Hematopoietic multipotent progenitor cell (in vitro differentiated cells): ENCODE data around the gene CCS. TPM values are rescaled to one million over a fixed set of nuclear protein-coding genes. Genes with fewer than 3 reads are reported as not detected.

Experiments
- DNase-seq, 3 donors: peaks; one replicate each; pipeline ENCODE4 v3.0.0-alpha.2; 2011 to 2015; ENCODE audit warnings: low read depth in 2 of 3, low spot score in 2 of 3
- small RNA-seq: library from RNA; depleted of rRNA; stranded (forward); fragments of <200 nt; gene quantifications from one replicate; pipeline ENCODE3, GENCODE V24; 2012
- total RNA-seq: library from RNA; depleted of rRNA; stranded (reverse); fragments of >200 nt; gene quantifications from one replicate; pipeline ENCODE4 v1.2.3, GENCODE V29; 2012

CCS gene
- total RNA-seq, 1 donor = 103 TPM

- no peak for DNase-seq
Observed at GRCh38 chr11:66652651-66653050, 59.7 kb downstream of the CCS start.

GRCh38 chr11:66653123-66653522 is 60.1 kb downstream of the CCS start:
- DNase-seq = no peak

Small RNA genes lying within 50 kb of the gene (small RNA-seq; reads per million reads assigned to genes)
- not detected for gene RNU4-39P

Other genes starting within 250 kb of the CCS start
- 42.0 TPM for gene BRMS1, start 248.1 kb upstream of the CCS start, total RNA-seq
- gene B4GAT1, start 245.6 kb upstream of the CCS start, total RNA-seq = 12.7 TPM
- gene SLC29A2, start 221.4 kb upstream of the CCS start, total RNA-seq = 6.5 TPM
- gene NPAS4, start 172.2 kb upstream of the CCS start, total RNA-seq = not detected
- gene MRPL11, start 154.3 kb upstream of the CCS start, total RNA-seq = 24.8 TPM
- gene PELI3, start 126.3 kb upstream of the CCS start, total RNA-seq = 8.1 TPM
- 44.2 TPM for gene DPP3, start 112.8 kb upstream of the CCS start, total RNA-seq
- 50.1 TPM for gene BBS1, start 82.5 kb upstream of the CCS start, total RNA-seq
- 32.0 TPM for gene ZDHHC24, start 47.1 kb upstream of the CCS start, total RNA-seq
- gene ACTN3, start 46.3 kb upstream of the CCS start, total RNA-seq = not detected
- 65.2 TPM for gene CTSF, start 24.6 kb upstream of the CCS start, total RNA-seq
- gene CCDC87, start 122 bp upstream of the CCS start, total RNA-seq = 0.27 TPM
- gene RBM14, start 23.4 kb downstream of the CCS start, total RNA-seq = 102 TPM
- 104 TPM for gene RBM4, start 45.5 kb downstream of the CCS start, total RNA-seq
- 31.8 TPM for gene RBM4B, start 84.7 kb downstream of the CCS start, total RNA-seq
- 26.1 TPM for gene SPTBN2, start 136.0 kb downstream of the CCS start, total RNA-seq